Measurements from ENCODE around the gene NRIP3.
"Not testable (repeated sequence)": the region's sequence is repeated elsewhere in the genome, so short reads cannot be mapped to it uniquely, and the experiment has no call there.

Gene NRIP3

DNA sequence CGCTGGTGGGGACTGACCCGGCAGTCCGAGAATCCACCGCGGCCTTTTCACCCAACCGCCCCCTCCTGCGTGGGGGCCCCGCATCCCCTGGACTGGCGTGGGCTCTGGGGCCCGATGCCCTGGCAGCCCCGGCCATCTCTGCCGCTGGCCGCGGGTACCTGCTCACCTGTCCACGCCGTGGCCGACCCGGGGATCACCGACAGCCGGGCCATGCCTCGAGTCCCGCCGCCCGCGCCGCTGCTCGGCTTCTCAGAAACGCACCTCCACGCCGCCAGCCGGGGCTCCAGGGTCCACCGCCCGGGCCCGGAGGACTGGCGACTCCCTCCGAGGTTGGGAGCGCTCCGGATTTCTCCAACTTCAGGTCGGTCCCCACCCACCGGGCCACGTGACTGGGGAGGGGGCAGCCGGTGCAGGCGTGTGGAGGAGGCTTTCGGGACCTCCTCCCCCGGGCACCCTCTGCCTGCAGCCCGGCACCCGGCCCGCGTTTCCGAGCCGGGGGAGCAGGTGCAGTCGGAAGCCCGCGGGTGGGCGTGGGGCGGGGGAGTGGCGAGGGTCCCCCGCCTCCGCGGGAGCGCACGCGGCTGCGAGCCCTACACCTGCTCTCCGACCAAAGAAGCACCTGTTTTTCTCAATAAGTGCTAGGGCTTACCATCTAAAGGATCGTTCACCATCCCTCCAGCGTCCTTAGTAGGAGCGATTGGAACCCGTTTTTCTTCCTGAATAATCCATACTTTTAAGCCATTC, 554 bp upstream of the NRIP3 start:
- Mint-ChIP-seq H3K4me1 (peaks cover 28% of the 10 kb centered on the region), H3K4me3 (peak overlapping the region; percentile 59), H3K27ac (peak overlapping the region; percentile 41), H3K27me3 (peaks cover 57% of the 10 kb centered on the region), H3K9me3 (no peaks in the 10 kb centered on the region), H3K36me3 (ENCODE audit: low read depth) (no peaks in the 10 kb centered on the region)
- DNase-seq = peak; percentile 10
- no peak for ATAC-seq

GRCh38 chr11:9002920-9003572, 755 bp downstream of the NRIP3 start:
- DNase-seq (peak; percentile 38), ATAC-seq (no peak)
- peaks cover 60% of the 10 kb centered on the region for H3K27me3 Mint-ChIP-seq
- H3K4me1 Mint-ChIP-seq = peaks cover 28% of the 10 kb centered on the region
- H3K4me3 Mint-ChIP-seq = peak overlapping the region; percentile 78
- no peaks in the 10 kb centered on the region for H3K9me3 Mint-ChIP-seq
- H3K36me3 Mint-ChIP-seq (ENCODE audit: low read depth) = no peaks in the 10 kb centered on the region
- peak overlapping the region; percentile 65 for H3K27ac Mint-ChIP-seq

GRCh38 chr11:9001736-9002135, 2.1 kb downstream of the NRIP3 start:
- ATAC-seq = peak; percentile 97
- DNase-seq = peak; percentile 46
- no peaks in the 10 kb centered on the region for H3K36me3 Mint-ChIP-seq (ENCODE audit: low read depth)
- peaks cover 28% of the 10 kb centered on the region for H3K4me1 Mint-ChIP-seq
- peaks cover 62% of the 10 kb centered on the region for H3K27me3 Mint-ChIP-seq
- H3K4me3 Mint-ChIP-seq = no peak overlapping the region
- no peaks in the 10 kb centered on the region for H3K9me3 Mint-ChIP-seq
- H3K27ac Mint-ChIP-seq = no peak overlapping the region

DNA sequence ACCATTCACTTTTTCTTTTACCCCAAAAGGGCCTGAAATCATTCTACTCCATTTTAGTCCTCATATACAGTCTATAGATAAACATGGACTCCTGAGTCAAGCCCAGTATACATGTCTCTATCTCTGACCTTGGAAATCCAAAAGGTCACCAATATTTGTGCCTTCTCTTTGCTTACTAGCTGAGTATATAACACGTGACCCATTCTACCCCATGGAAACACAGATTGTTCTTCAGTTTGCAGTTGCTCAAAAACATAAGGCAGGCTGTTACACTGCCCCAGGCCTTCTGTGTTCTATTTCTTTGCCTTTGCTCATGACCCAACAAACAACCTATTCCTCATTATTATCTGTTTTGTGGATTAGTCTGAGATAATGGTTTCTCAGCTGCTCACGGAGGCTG, 5.8 kb downstream of the NRIP3 start:
- Mint-ChIP-seq H3K4me1 (peaks cover 19% of the 10 kb centered on the region), H3K9me3 (no peaks in the 10 kb centered on the region), H3K4me3 (no peak overlapping the region), H3K27me3 (peaks cover 40% of the 10 kb centered on the region), H3K36me3 (ENCODE audit: low read depth) (no peaks in the 10 kb centered on the region), H3K27ac (no peak overlapping the region)
- ATAC-seq = no peak
- no peak for DNase-seq

- Mint-ChIP-seq H3K27ac (no peak overlapping the region), H3K9me3 (no peaks in the 10 kb centered on the region)
Observed at GRCh38 chr11:8997451-8997850, 6.3 kb downstream of the NRIP3 start.

DNA sequence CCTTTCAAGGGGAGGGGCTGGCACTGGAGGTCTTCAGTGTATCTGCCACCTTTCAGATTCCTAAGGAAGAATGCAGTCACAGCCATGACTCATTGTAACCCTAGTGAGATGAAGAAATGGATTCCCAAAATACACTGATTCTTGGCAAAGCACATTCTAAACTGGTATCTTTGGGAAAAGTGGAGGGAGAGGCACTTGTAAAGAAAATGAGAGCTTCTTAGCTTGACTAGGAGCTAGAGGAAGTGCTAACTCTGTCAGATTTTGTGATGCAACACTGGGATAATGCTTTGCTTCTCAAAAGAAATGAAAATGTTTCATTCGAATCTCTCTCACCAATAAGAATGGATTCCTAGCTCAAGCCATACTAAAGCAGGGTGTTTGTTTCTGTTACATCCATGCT, 14.3 kb downstream of the NRIP3 start:
- peaks cover 16% of the 10 kb centered on the region for H3K27me3 Mint-ChIP-seq
- no peaks in the 10 kb centered on the region for H3K4me1 Mint-ChIP-seq
- no peaks in the 10 kb centered on the region for H3K9me3 Mint-ChIP-seq
- DNase-seq (no peak), ATAC-seq (no peak)
- no peak overlapping the region for H3K4me3 Mint-ChIP-seq
- no peaks in the 10 kb centered on the region for H3K36me3 Mint-ChIP-seq (ENCODE audit: low read depth)
- no peak overlapping the region for H3K27ac Mint-ChIP-seq

More at GRCh38 chr11:8997451-8997850, 6.3 kb downstream of the NRIP3 start:
- no peak overlapping the region for H3K4me3 Mint-ChIP-seq
- no peaks in the 10 kb centered on the region for H3K36me3 Mint-ChIP-seq (ENCODE audit: low read depth)
- H3K27me3 Mint-ChIP-seq = peaks cover 40% of the 10 kb centered on the region
- no peak for DNase-seq
- H3K4me1 Mint-ChIP-seq = peaks cover 14% of the 10 kb centered on the region
- ATAC-seq = no peak

- H3K27ac Mint-ChIP-seq = no peak overlapping the region
- no peaks in the 10 kb centered on the region for H3K4me1 Mint-ChIP-seq
- no peaks in the 10 kb centered on the region for H3K36me3 Mint-ChIP-seq (ENCODE audit: low read depth)
- no peaks in the 10 kb centered on the region for H3K9me3 Mint-ChIP-seq
- DNase-seq (no peak), ATAC-seq (peak; percentile 33)
- H3K4me3 Mint-ChIP-seq = no peak overlapping the region
- peaks cover 16% of the 10 kb centered on the region for H3K27me3 Mint-ChIP-seq
Observed at GRCh38 chr11:8988329-8989234, 15.2 kb downstream of the NRIP3 start.

DNA sequence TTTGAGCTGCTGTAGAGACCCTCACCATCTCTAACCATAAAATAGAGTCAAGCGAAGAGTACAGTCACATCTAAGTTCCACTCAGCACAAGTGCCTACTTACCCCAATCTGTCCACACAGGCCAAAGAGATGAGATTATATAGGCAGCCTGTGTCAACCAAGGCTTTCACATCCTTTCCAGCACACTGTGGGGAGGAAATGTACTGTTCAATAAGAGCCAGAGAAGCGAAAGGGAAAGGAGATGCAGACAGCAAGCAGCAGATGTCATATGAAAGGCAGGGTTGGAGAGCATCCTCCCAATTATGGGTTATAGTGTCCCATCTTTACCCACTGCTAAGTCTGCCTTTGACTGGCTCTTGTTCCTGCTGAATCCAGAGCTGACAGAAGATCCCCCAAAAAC, 16.4 kb downstream of the NRIP3 start:
- no peak for DNase-seq
- Mint-ChIP-seq H3K9me3 (no peaks in the 10 kb centered on the region), H3K27ac (no peak overlapping the region), H3K4me3 (no peak overlapping the region), H3K36me3 (ENCODE audit: low read depth) (no peaks in the 10 kb centered on the region), H3K27me3 (peaks cover 14% of the 10 kb centered on the region), H3K4me1 (no peaks in the 10 kb centered on the region)
- ATAC-seq = no peak

DNA sequence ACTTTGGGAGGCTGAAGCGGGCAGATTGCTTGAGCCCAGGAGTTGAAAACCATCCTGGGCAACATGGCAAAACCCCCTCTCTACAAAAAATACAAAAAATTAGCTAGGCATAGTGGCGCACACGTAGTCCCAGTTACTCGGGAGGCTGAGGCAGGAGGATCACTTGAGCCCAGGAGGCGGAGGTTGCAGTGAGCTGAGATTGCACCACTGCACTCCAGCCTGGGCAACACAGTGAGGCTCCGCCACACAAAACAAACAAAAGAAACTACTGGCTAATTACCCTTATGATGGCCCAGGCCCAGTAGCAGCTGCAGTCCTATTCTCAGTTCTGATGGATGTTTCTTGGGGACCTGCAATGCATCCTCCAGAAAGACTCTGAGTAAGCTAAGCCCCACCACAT, 17.0 kb downstream of the NRIP3 start:
- H3K27ac Mint-ChIP-seq; DNase-seq; H3K4me3 Mint-ChIP-seq; ATAC-seq; H3K27me3 Mint-ChIP-seq; H3K4me1 Mint-ChIP-seq; H3K9me3 Mint-ChIP-seq; H3K36me3 Mint-ChIP-seq (ENCODE audit: low read depth): not testable (repeated sequence)

DNA sequence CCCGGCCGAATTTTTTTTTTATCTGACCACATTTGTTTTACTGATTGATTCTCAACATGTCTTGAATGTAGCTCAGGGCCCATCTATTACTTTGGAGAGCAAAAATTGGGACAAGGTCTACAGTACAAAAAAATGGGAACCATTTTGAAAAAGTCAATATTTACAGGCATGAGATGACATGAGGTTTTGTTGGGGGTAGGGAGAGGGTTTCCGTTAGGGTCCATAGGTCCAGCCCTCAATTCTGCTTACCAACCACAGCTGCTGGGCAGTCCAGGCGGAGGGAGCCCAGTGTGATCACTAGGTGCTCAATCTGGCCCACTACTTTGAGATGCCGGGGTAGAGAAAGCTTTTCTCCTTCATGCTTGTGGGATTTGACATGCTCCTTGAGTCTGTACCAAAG, 18.3 kb downstream of the NRIP3 start:
- peaks cover 5% of the 10 kb centered on the region for H3K27me3 Mint-ChIP-seq
- no peaks in the 10 kb centered on the region for H3K4me1 Mint-ChIP-seq
- DNase-seq (no peak), ATAC-seq (no peak)
- no peak overlapping the region for H3K4me3 Mint-ChIP-seq
- H3K36me3 Mint-ChIP-seq (ENCODE audit: low read depth) = no peaks in the 10 kb centered on the region
- no peak overlapping the region for H3K27ac Mint-ChIP-seq
- no peaks in the 10 kb centered on the region for H3K9me3 Mint-ChIP-seq

DNA sequence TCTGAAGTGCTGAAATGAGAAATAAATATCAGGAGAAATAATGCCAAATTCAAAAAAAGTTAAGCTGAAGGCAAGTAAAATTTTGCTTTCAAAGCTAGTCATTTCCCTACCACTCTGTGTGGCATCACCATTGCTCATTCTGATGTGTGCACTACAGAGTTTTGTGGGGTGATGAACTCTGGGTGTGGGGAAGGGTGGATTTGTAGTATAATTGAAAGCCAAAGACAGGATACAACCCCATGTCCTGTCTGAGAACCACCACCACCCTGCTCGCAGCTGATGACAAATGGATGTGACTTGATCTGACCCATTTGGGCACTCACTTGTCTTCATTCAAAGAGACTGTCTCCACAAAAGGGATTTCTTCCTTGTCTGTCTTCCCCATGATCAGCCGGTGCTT, 20.2 kb downstream of the NRIP3 start:
- Mint-ChIP-seq H3K27ac (no peak overlapping the region), H3K9me3 (no peaks in the 10 kb centered on the region), H3K4me1 (no peaks in the 10 kb centered on the region), H3K36me3 (ENCODE audit: low read depth) (no peaks in the 10 kb centered on the region), H3K27me3 (peaks cover 2% of the 10 kb centered on the region), H3K4me3 (no peak overlapping the region)
- no peak for ATAC-seq
- no peak for DNase-seq

- no peaks in the 10 kb centered on the region for H3K9me3 Mint-ChIP-seq
- DNase-seq (no peak), ATAC-seq (no peak)
- no peak overlapping the region for H3K27ac Mint-ChIP-seq
- no peaks in the 10 kb centered on the region for H3K36me3 Mint-ChIP-seq (ENCODE audit: low read depth)
- no peaks in the 10 kb centered on the region for H3K4me1 Mint-ChIP-seq
- H3K27me3 Mint-ChIP-seq = no peaks in the 10 kb centered on the region
- H3K4me3 Mint-ChIP-seq = no peak overlapping the region
Observed at GRCh38 chr11:8980485-8980884, 23.3 kb downstream of the NRIP3 start.

GRCh38 chr11:8979365-8979764, 24.4 kb downstream of the NRIP3 start:
- not testable (repeated sequence) for H3K4me1 Mint-ChIP-seq; DNase-seq; H3K36me3 Mint-ChIP-seq (ENCODE audit: low read depth); H3K27me3 Mint-ChIP-seq; ATAC-seq; H3K9me3 Mint-ChIP-seq; H3K4me3 Mint-ChIP-seq; H3K27ac Mint-ChIP-seq

DNA sequence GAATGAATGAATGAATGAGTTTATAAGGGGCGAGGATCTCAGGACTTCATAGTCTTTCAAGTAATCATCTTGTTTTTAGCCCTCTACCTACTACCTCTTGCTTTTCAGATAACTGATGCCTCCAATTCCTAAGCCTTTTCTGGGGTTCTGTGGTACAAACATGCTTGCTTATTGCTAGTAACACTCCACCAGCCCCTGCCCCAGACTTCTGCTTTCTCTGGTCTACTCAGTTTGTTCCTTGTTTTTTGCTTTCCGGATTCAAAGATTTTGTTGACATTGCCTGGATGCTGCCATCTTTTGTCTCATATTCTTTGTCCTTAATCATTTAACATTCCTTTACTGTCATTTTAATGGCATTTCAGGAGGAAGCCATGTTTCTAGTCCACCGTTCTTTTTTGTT, 30.7 kb downstream of the NRIP3 start:
- no peaks in the 10 kb centered on the region for H3K4me1 Mint-ChIP-seq
- H3K9me3 Mint-ChIP-seq = no peaks in the 10 kb centered on the region
- H3K27ac Mint-ChIP-seq = no peak overlapping the region
- H3K36me3 Mint-ChIP-seq (ENCODE audit: low read depth) = no peaks in the 10 kb centered on the region
- no peaks in the 10 kb centered on the region for H3K27me3 Mint-ChIP-seq
- H3K4me3 Mint-ChIP-seq = no peak overlapping the region
- ATAC-seq (no peak), DNase-seq (no peak)

- ATAC-seq (no peak), DNase-seq (no peak)
- no peak overlapping the region for H3K4me3 Mint-ChIP-seq
- no peaks in the 10 kb centered on the region for H3K27me3 Mint-ChIP-seq
- H3K27ac Mint-ChIP-seq = no peak overlapping the region
- H3K9me3 Mint-ChIP-seq = no peaks in the 10 kb centered on the region
- no peaks in the 10 kb centered on the region for H3K36me3 Mint-ChIP-seq (ENCODE audit: low read depth)
- no peaks in the 10 kb centered on the region for H3K4me1 Mint-ChIP-seq
Observed at GRCh38 chr11:8971924-8972316, 31.9 kb downstream of the NRIP3 start.
